ENCODE results near the gene CAMKMT. TPM values are rescaled to one million over a fixed set of nuclear protein-coding genes. Genes with fewer than 3 reads are reported as not detected.

The CAMKMT gene
- total RNA-seq, 2 donors from 2014 or later: 3.6 to 4.6 TPM

- Histone ChIP-seq H3K27me3 (no peaks in the 10 kb centered on the region), H3K36me3 (no peaks in the 10 kb centered on the region), H3K4me3 (no peak overlapping the region), H3K9me3 (no peaks in the 10 kb centered on the region), H3K27ac (no peak overlapping the region), H3K4me1 (peaks cover 0 to 4% of the 10 kb centered on the region in 2 donors)
- no peak for DNase-seq (ENCODE audit: low spot score)
- TF ChIP-seq CTCF (IDR thresholded peaks at IDR 0.05): no peak
Observed at GRCh38 chr2:44547718-44548117, 186.0 kb downstream of the CAMKMT start.

- no peak for DNase-seq (ENCODE audit: low spot score)
- TF ChIP-seq CTCF (IDR thresholded peaks at IDR 0.05): no peak
- H3K27ac ChIP-seq: no peak overlapping the region
- H3K36me3 ChIP-seq: no peaks in the 10 kb centered on the region
- H3K4me1 ChIP-seq: peaks cover 0 to 4% of the 10 kb centered on the region in 2 donors
- H3K4me3 ChIP-seq: no peak overlapping the region
- H3K27me3 ChIP-seq: no peaks in the 10 kb centered on the region
- H3K9me3 ChIP-seq: no peaks in the 10 kb centered on the region
Observed at GRCh38 chr2:44548221-44549098, 186.7 kb downstream of the CAMKMT start.

GRCh38 chr2:44549099-44549471 lies 187.3 kb downstream of the CAMKMT start:
- H3K4me1 ChIP-seq: peaks cover 0 to 4% of the 10 kb centered on the region in 2 donors

GRCh38 chr2:44549856-44550255 lies 188.1 kb downstream of the CAMKMT start:
- Histone ChIP-seq H3K27me3 (no peaks in the 10 kb centered on the region), H3K36me3 (no peaks in the 10 kb centered on the region), H3K4me3 (no peak overlapping the region), H3K27ac (no peak overlapping the region), H3K4me1 (peaks cover 0 to 4% of the 10 kb centered on the region in 2 donors), H3K9me3 (no peaks in the 10 kb centered on the region)
- no peak for TF ChIP-seq CTCF (IDR thresholded peaks at IDR 0.05)
- DNase-seq (ENCODE audit: low spot score): no peak

More at GRCh38 chr2:44549099-44549471, 187.3 kb downstream of the CAMKMT start:
- Histone ChIP-seq H3K27me3 (no peaks in the 10 kb centered on the region), H3K27ac (no peak overlapping the region), H3K4me3 (no peak overlapping the region), H3K9me3 (no peaks in the 10 kb centered on the region), H3K36me3 (no peaks in the 10 kb centered on the region)
- no peak for DNase-seq (ENCODE audit: low spot score)
- no peak for TF ChIP-seq CTCF (IDR thresholded peaks at IDR 0.05)

- Histone ChIP-seq H3K27me3 (no peaks in the 10 kb centered on the region), H3K9me3 (no peaks in the 10 kb centered on the region), H3K27ac (no peak overlapping the region), H3K4me1 (peaks cover 0 to 4% of the 10 kb centered on the region in 2 donors), H3K36me3 (no peaks in the 10 kb centered on the region), H3K4me3 (no peak overlapping the region)
- no peak for TF ChIP-seq CTCF (IDR thresholded peaks at IDR 0.05)
- DNase-seq (ENCODE audit: low spot score): no peak
Observed at GRCh38 chr2:44550561-44550960, 188.8 kb downstream of the CAMKMT start.

Data from right atrium auricular region (tissue), 2 donors.